WTC11 (cell line): Measurements from ENCODE around the gene ATP2C1.

Experiments
- ATF1 ChIP-seq: sonication (generic); formaldehyde crosslinking; IDR thresholded peaks from 2 replicates; pipeline ENCODE4 v1.8.1; 2023; ENCODE audit warnings: mild to moderate bottlenecking, moderate library complexity, missing genetic modification reagents
- FOXJ3 ChIP-seq: sonication (generic); formaldehyde crosslinking; IDR thresholded peaks from 2 replicates; pipeline ENCODE4 v1.9.0; 2021; ENCODE audit warnings: missing genetic modification reagents, mild to moderate bottlenecking, borderline replicate concordance
- FOXK1 ChIP-seq: sonication (generic); formaldehyde crosslinking; IDR thresholded peaks from 2 replicates; pipeline ENCODE4 v1.8.0; 2022; ENCODE audit warnings: mild to moderate bottlenecking, moderate library complexity, missing genetic modification reagents
- GABPB1 ChIP-seq: sonication (generic); formaldehyde crosslinking; IDR thresholded peaks from 2 replicates; pipeline ENCODE4 v1.8.1; 2023; ENCODE audit warnings: mild to moderate bottlenecking, missing genetic modification reagents
- NR2C2 ChIP-seq: sonication (generic); formaldehyde crosslinking; IDR thresholded peaks from 2 replicates; pipeline ENCODE4 v1.8.0; 2022; ENCODE audit warnings: mild to moderate bottlenecking, missing genetic modification reagents
- RELA ChIP-seq: sonication (generic); formaldehyde crosslinking; IDR thresholded peaks from 2 replicates; pipeline ENCODE4 v1.8.1; 2022; ENCODE audit warnings: missing genetic modification reagents, mild to moderate bottlenecking, borderline replicate concordance
- SMAD3 ChIP-seq: sonication (generic); formaldehyde crosslinking; IDR thresholded peaks from 2 replicates; pipeline ENCODE4 v1.8.0; 2022; ENCODE audit warnings: missing genetic modification reagents, mild to moderate bottlenecking, borderline replicate concordance
- SP1 ChIP-seq: sonication (generic); formaldehyde crosslinking; conservative IDR thresholded peaks from 2 replicates; pipeline ENCODE4 v1.8.1; 2022; ENCODE audit warnings: missing genetic modification reagents
- ZNF396 ChIP-seq: fragments of 250-450 bp; sonication (Bioruptor Pico); IDR thresholded peaks from 2 replicates; pipeline ENCODE4 v1.8.0; 2021; ENCODE audit warnings: mild to moderate bottlenecking, moderate library complexity, borderline replicate concordance
- TF ChIP-seq, protein P1 (sequence below): fragments of 200-600 bp; IDR thresholded peaks from 2 replicates; pipeline ENCODE4 v1.8.0; 2022; ENCODE audit warnings: antibody characterized with exemption
- TF ChIP-seq, protein P2 (sequence below): sonication (generic); formaldehyde crosslinking; conservative IDR thresholded peaks from 2 replicates; pipeline ENCODE4 v1.8.1; 2022; ENCODE audit warnings: mild to moderate bottlenecking, missing genetic modification reagents
- TF ChIP-seq, protein P3 (sequence below): sonication (generic); formaldehyde crosslinking; IDR thresholded peaks from 2 replicates; pipeline ENCODE4 v1.8.0; 2022; ENCODE audit warnings: missing genetic modification reagents
- TF ChIP-seq, protein P4 (sequence below): sonication (generic); formaldehyde crosslinking; IDR thresholded peaks from 2 replicates; pipeline ENCODE4 v1.8.1; 2022; ENCODE audit warnings: missing genetic modification reagents, borderline replicate concordance
- TF ChIP-seq, protein P5 (sequence below): sonication (generic); formaldehyde crosslinking; conservative IDR thresholded peaks from 2 replicates; pipeline ENCODE4 v1.8.1; 2023; ENCODE audit warnings: mild to moderate bottlenecking, low read depth, missing genetic modification reagents, moderate library complexity

DNA sequence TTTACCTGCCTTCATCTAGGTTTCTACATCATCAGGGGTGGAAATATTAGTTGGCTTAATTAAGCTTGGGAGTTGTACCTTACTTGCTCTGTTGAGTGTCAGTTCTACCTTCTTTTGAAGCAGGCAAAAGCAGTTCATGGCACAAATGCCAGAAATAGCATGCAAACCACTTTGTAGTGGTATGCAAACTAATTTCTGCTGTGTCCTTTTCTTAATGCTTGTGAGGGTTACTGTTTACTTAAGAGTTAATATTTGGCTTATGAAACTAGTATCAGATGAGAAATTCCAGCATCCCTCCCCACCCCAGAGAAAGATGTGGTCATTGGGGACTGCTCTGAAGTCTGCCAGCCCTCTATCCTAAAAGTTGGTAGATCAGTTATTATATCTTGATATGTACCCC lies 7.1 kb downstream of the ATP2C1 start:
- TF ChIP-seq ZNF396 (no peak), RELA (CRISPR knock-in tag) (no peak), SMAD3 (no peak), GABPB1 (CRISPR knock-in tag) (no peak), FOXK1 (CRISPR knock-in tag) (no peak), FOXJ3 (CRISPR knock-in tag) (no peak), ATF1 (CRISPR knock-in tag) (no peak), NR2C2 (CRISPR knock-in tag) (no peak), SP1 (CRISPR knock-in tag) (no peak)
- TF ChIP-seq, protein P1, sequence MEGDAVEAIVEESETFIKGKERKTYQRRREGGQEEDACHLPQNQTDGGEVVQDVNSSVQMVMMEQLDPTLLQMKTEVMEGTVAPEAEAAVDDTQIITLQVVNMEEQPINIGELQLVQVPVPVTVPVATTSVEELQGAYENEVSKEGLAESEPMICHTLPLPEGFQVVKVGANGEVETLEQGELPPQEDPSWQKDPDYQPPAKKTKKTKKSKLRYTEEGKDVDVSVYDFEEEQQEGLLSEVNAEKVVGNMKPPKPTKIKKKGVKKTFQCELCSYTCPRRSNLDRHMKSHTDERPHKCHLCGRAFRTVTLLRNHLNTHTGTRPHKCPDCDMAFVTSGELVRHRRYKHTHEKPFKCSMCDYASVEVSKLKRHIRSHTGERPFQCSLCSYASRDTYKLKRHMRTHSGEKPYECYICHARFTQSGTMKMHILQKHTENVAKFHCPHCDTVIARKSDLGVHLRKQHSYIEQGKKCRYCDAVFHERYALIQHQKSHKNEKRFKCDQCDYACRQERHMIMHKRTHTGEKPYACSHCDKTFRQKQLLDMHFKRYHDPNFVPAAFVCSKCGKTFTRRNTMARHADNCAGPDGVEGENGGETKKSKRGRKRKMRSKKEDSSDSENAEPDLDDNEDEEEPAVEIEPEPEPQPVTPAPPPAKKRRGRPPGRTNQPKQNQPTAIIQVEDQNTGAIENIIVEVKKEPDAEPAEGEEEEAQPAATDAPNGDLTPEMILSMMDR, result no peak
- TF ChIP-seq, protein P2, sequence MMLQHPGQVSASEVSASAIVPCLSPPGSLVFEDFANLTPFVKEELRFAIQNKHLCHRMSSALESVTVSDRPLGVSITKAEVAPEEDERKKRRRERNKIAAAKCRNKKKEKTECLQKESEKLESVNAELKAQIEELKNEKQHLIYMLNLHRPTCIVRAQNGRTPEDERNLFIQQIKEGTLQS (CRISPR knock-in tag), result no peak
- TF ChIP-seq, protein P3, sequence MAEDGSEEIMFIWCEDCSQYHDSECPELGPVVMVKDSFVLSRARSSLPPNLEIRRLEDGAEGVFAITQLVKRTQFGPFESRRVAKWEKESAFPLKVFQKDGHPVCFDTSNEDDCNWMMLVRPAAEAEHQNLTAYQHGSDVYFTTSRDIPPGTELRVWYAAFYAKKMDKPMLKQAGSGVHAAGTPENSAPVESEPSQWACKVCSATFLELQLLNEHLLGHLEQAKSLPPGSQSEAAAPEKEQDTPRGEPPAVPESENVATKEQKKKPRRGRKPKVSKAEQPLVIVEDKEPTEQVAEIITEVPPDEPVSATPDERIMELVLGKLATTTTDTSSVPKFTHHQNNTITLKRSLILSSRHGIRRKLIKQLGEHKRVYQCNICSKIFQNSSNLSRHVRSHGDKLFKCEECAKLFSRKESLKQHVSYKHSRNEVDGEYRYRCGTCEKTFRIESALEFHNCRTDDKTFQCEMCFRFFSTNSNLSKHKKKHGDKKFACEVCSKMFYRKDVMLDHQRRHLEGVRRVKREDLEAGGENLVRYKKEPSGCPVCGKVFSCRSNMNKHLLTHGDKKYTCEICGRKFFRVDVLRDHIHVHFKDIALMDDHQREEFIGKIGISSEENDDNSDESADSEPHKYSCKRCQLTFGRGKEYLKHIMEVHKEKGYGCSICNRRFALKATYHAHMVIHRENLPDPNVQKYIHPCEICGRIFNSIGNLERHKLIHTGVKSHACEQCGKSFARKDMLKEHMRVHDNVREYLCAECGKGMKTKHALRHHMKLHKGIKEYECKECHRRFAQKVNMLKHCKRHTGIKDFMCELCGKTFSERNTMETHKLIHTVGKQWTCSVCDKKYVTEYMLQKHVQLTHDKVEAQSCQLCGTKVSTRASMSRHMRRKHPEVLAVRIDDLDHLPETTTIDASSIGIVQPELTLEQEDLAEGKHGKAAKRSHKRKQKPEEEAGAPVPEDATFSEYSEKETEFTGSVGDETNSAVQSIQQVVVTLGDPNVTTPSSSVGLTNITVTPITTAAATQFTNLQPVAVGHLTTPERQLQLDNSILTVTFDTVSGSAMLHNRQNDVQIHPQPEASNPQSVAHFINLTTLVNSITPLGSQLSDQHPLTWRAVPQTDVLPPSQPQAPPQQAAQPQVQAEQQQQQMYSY, result no peak
- TF ChIP-seq, protein P4, sequence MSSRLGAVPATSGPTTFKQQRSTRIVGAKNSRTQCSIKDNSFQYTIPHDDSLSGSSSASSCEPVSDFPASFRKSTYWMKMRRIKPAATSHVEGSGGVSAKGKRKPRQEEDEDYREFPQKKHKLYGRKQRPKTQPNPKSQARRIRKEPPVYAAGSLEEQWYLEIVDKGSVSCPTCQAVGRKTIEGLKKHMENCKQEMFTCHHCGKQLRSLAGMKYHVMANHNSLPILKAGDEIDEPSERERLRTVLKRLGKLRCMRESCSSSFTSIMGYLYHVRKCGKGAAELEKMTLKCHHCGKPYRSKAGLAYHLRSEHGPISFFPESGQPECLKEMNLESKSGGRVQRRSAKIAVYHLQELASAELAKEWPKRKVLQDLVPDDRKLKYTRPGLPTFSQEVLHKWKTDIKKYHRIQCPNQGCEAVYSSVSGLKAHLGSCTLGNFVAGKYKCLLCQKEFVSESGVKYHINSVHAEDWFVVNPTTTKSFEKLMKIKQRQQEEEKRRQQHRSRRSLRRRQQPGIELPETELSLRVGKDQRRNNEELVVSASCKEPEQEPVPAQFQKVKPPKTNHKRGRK (CRISPR knock-in tag), result no peak
- TF ChIP-seq, protein P5, sequence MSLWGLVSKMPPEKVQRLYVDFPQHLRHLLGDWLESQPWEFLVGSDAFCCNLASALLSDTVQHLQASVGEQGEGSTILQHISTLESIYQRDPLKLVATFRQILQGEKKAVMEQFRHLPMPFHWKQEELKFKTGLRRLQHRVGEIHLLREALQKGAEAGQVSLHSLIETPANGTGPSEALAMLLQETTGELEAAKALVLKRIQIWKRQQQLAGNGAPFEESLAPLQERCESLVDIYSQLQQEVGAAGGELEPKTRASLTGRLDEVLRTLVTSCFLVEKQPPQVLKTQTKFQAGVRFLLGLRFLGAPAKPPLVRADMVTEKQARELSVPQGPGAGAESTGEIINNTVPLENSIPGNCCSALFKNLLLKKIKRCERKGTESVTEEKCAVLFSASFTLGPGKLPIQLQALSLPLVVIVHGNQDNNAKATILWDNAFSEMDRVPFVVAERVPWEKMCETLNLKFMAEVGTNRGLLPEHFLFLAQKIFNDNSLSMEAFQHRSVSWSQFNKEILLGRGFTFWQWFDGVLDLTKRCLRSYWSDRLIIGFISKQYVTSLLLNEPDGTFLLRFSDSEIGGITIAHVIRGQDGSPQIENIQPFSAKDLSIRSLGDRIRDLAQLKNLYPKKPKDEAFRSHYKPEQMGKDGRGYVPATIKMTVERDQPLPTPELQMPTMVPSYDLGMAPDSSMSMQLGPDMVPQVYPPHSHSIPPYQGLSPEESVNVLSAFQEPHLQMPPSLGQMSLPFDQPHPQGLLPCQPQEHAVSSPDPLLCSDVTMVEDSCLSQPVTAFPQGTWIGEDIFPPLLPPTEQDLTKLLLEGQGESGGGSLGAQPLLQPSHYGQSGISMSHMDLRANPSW, result no peak
